Stomach (tissue), 4 donors: ENCODE results near the gene RNF215.

ENCODE experiments used
- EP300 ChIP-seq: sonication (generic); formaldehyde crosslinking; IDR thresholded peaks from one replicate; pipeline ENCODE4 v1.6.1; 2017; ENCODE audit warnings: antibody characterized with exemption
- POLR2A ChIP-seq, 4 donors: fragments of 450-650 bp; IDR thresholded peaks; one replicate each; pipeline ENCODE4 v1.6.1; 2016; ENCODE audit warnings: antibody characterized with exemption in 4 of 4, control low read depth in 2 of 4, mild to moderate bottlenecking in 1 of 4, moderate library complexity in 1 of 4
- POLR2AphosphoS5 ChIP-seq, 3 donors: sonication (generic); formaldehyde crosslinking; IDR thresholded peaks; one replicate each; pipeline ENCODE4 v1.6.1; 2016; ENCODE audit warnings: antibody characterized with exemption in 3 of 3
- TF ChIP-seq, protein P1 (sequence below), 7 experiments: fragments of 450-650 bp in 4 of 7; fragments of 200-600 bp in 3 of 7; sonication (generic) in 3 of 7; IDR thresholded peaks; one replicate each; pipeline ENCODE4 v1.5.1; 2016 to 2019; ENCODE audit warnings: antibody characterized with exemption in 7 of 7, control low read depth in 2 of 7, mild to moderate bottlenecking in 1 of 7

DNA sequence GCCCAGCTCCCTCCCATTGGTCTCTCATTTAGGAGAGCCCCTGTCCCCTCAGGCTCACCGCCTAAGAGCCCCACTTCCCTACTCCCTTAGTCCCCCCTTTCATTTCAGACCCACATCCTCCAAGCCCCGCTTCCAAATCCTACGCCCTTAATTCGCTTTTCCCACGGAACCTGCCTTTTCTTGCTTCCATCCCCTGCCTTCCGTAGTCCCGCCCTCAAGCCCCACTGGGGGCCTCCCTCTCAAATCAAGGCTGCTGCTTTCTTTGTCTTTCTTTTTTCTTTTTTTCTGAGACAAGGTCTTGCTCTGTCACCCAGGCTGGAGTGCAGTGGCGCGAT, 30.0 kb downstream of the RNF215 start:
- TF ChIP-seq POLR2A (IDR thresholded peaks at IDR 0.05), result no peak
- TF ChIP-seq, protein P1, sequence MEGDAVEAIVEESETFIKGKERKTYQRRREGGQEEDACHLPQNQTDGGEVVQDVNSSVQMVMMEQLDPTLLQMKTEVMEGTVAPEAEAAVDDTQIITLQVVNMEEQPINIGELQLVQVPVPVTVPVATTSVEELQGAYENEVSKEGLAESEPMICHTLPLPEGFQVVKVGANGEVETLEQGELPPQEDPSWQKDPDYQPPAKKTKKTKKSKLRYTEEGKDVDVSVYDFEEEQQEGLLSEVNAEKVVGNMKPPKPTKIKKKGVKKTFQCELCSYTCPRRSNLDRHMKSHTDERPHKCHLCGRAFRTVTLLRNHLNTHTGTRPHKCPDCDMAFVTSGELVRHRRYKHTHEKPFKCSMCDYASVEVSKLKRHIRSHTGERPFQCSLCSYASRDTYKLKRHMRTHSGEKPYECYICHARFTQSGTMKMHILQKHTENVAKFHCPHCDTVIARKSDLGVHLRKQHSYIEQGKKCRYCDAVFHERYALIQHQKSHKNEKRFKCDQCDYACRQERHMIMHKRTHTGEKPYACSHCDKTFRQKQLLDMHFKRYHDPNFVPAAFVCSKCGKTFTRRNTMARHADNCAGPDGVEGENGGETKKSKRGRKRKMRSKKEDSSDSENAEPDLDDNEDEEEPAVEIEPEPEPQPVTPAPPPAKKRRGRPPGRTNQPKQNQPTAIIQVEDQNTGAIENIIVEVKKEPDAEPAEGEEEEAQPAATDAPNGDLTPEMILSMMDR (IDR thresholded peaks at IDR 0.05), result no peak
- no peak for TF ChIP-seq POLR2AphosphoS5 (IDR thresholded peaks at IDR 0.05)
- no peak for TF ChIP-seq EP300
